Adrenal gland (tissue), 12 donors: Measurements from ENCODE around the gene SPAG4. TPM values are rescaled to one million over a fixed set of nuclear protein-coding genes. Genes with fewer than 3 reads are reported as not detected.

Experiments
- DNase-seq, 7 donors: peaks; one replicate each; pipeline ENCODE4 v3.0.0-alpha.2; 2019 to 2020
- H3K27ac ChIP-seq, 5 donors: fragments of 200-600 bp; sonication (generic) in 4 of 5; 1 replicate in 3 of 5; 2 replicates in 2 of 5; pipeline versions ENCODE4 v1.5.1 to v1.8.0; 2016 to 2020; ENCODE audit warnings: mild to moderate bottlenecking in 1 of 5
- H3K27me3 ChIP-seq: fragments of 200-600 bp; 2 replicates; pipeline ENCODE4 v1.8.0; 2021
- H3K36me3 ChIP-seq, 2 donors: fragments of 200-600 bp; replicated peaks in 1 of 2; 1 replicate in 1 of 2; 2 replicates in 1 of 2; pipeline versions ENCODE4 v1.5.1 to v1.8.0; 2018 to 2022
- H3K4me1 ChIP-seq, 2 donors: fragments of 200-600 bp; replicated peaks in 1 of 2; 1 replicate in 1 of 2; 2 replicates in 1 of 2; pipeline versions ENCODE4 v1.5.1 to v1.8.0; 2018 to 2021
- H3K4me3 ChIP-seq, 4 donors: fragments of 200-600 bp; sonication (generic) in 3 of 4; one replicate each; pipeline ENCODE4 v1.5.1; 2016 to 2018
- H3K9me3 ChIP-seq, 3 donors: fragments of 200-600 bp; sonication (generic) in 1 of 3; replicated peaks in 1 of 3; 1 replicate in 2 of 3; 2 replicates in 1 of 3; pipeline versions ENCODE4 v1.5.1 to v1.8.0; 2016 to 2021
- CTCF ChIP-seq, 6 experiments: fragments of 450-650 bp in 4 of 6; fragments of 200-600 bp in 2 of 6; sonication (generic) in 1 of 6; IDR thresholded peaks; 1 replicate in 5 of 6; 2 replicates in 1 of 6; pipeline versions ENCODE4 v1.5.1 to v1.8.0; 2016 to 2021; ENCODE audit warnings: antibody characterized with exemption in 6 of 6, mild to moderate bottlenecking in 2 of 6, moderate library complexity in 1 of 6
- POLR2A ChIP-seq, 2 donors: fragments of 450-650 bp; IDR thresholded peaks; one replicate each; pipeline ENCODE4 v1.6.1; 2017; ENCODE audit warnings: antibody characterized with exemption in 2 of 2, mild to moderate bottlenecking in 2 of 2, moderate library complexity in 1 of 2
- WGBS, 4 donors: extraction: QIAGEN DNeasy Blood & Tissue Kit in 2 of 4; methylation state at CpG; one replicate each; pipeline versions ENCODE4 v1.1.5 to v1.1.7; 2013 to 2017; 5-methylcytosine and 5-hydroxymethylcytosine counted together
- intact Hi-C, 2 donors: fragments of 100-400 bp; cut with DNase I; formaldehyde crosslinking; loops; one replicate each; pipeline versions ENCODE4 v1.14.1 to v1.15.0; 2022 to 2023
- polyA plus RNA-seq, 3 donors: library from polyadenylated mRNA; stranded (reverse); fragments of 200-250 nt in 2 of 3; fragments of 350-450 nt in 1 of 3; fragmentation: Illumina TruSeq in 1 of 3; extraction: RNeasy Lipid Tissue Mini Kit (QIAGEN cat#74804) in 1 of 3; gene quantifications; one replicate each; pipeline ENCODE4 v1.2.3, GENCODE V29; 2013 to 2014
- total RNA-seq, 9 donors: library from RNA; depleted of rRNA in 4 of 9; stranded (reverse); fragments of >200 nt in 4 of 9; fragments of 120-200 nt in 1 of 9; fragmentation: NEBNext Ultra II Directional in 1 of 9; extraction: Animal tissue kit (Norgen Biotek cat#: 25700) in 1 of 9; gene quantifications; one replicate each; pipeline versions ENCODE4 v1.1.0 to v1.2.4, GENCODE V29; 2013 to 2023
- donor health status: healthy with polysubstance abuse.
- donor health status: Bipolar disorder and iron deficiency.
- donor health status: DM: yes; HTN: yes; CAD: no.
- donor health status: DM: no; HTN: no; CAD: no.
- donor health status: DM: no; HTN: no; CAD: no.
- donor health status: DM: yes; HTN: yes; CAD: no.

SPAG4 gene
- total and polyA plus RNA-seq, 12 donors = 2.7 to 32.0 (median 13.4) TPM

- no peak overlapping the region for H3K27ac ChIP-seq
- TF ChIP-seq POLR2A (IDR thresholded peaks at IDR 0.05) = no peak
- no peak for TF ChIP-seq CTCF (IDR thresholded peaks at IDR 0.05)
- no peaks in the 10 kb centered on the region for H3K27me3 ChIP-seq
- peak in 2 of 7 donors; percentile 12 to 42 for DNase-seq
- H3K36me3 ChIP-seq = peaks cover 0 to 60% of the 10 kb centered on the region in 2 donors
- no peak overlapping the region for H3K4me3 ChIP-seq
- H3K4me1 ChIP-seq = no peaks in the 10 kb centered on the region
- intact Hi-C loops = no loop called here
- H3K9me3 ChIP-seq = no peaks in the 10 kb centered on the region
- 92 to 98% (median 94%) methylated on average over 8 of the region's 8 CpGs for WGBS, 4 donors
Measured at GRCh38 chr20:35627121-35627520, 11.5 kb downstream of the SPAG4 start.

- WGBS, 4 donors = 89 to 93% (median 93%) methylated on average over 10 to 12 of the region's 12 CpGs
- Histone ChIP-seq H3K4me3 (no peak overlapping the region), H3K9me3 (no peaks in the 10 kb centered on the region), H3K4me1 (no peaks in the 10 kb centered on the region), H3K36me3 (peaks cover 0 to 64% of the 10 kb centered on the region in 2 donors), H3K27me3 (no peaks in the 10 kb centered on the region), H3K27ac (no peak overlapping the region)
- intact Hi-C loops = no loop called here
- DNase-seq = peak in 2 of 7 donors; percentile 20 to 42
- TF ChIP-seq POLR2A (IDR thresholded peaks at IDR 0.05) (no peak), CTCF (IDR thresholded peaks at IDR 0.05) (no peak)
Measured at GRCh38 chr20:35629427-35630145, 14.0 kb downstream of the SPAG4 start.

DNA sequence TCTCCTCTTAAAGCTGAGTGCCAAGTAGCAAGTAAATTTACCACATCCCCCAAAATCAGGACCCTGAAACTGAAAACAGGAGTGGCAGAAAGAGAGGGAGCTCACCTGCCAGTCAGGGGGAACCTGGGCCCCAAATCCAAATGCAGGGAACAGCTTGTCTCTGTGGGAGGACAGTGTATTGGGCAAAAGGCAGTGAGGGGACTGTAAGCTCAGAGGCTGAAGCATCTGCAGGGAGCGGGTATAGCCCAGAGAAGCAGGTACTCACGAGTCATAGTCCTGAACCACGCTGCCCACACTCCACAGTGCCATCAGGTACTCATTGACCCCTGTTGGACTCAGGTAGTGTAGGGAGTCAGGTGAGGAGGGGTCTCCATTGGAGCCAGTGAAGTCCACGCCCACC lies 15.0 kb downstream of the SPAG4 start:
- H3K9me3 ChIP-seq = no peaks in the 10 kb centered on the region
- H3K36me3 ChIP-seq = peaks cover 0 to 58% of the 10 kb centered on the region in 2 donors
- WGBS, 4 donors = 90 to 98% (median 94%) methylated on average over 3 to 4 of the region's 4 CpGs

More for the DNA sequence above, 15.0 kb downstream of the SPAG4 start:
- H3K4me3 ChIP-seq = no peak overlapping the region
- intact Hi-C loops = no loop called here
- peak in 1 of 7 donors; percentile 45 for DNase-seq
- no peaks in the 10 kb centered on the region for H3K27me3 ChIP-seq
- TF ChIP-seq CTCF (IDR thresholded peaks at IDR 0.05) = no peak
- TF ChIP-seq POLR2A (IDR thresholded peaks at IDR 0.05) = no peak
- H3K27ac ChIP-seq = no peak overlapping the region
- H3K4me1 ChIP-seq = no peaks in the 10 kb centered on the region
